HG03139 (cell line): ENCODE data around the gene SEMA4C.
"Not testable (repeated sequence)": the region's sequence is repeated elsewhere in the genome, so short reads cannot be mapped to it uniquely, and the experiment has no call there.

Source experiments
- ATAC-seq: cut with Tn5 transposase; IDR thresholded peaks from one replicate; pipeline ENCODE4 v1.9.1; 2021; ENCODE audit not compliant: unreplicated experiment

Gene SEMA4C

DNA sequence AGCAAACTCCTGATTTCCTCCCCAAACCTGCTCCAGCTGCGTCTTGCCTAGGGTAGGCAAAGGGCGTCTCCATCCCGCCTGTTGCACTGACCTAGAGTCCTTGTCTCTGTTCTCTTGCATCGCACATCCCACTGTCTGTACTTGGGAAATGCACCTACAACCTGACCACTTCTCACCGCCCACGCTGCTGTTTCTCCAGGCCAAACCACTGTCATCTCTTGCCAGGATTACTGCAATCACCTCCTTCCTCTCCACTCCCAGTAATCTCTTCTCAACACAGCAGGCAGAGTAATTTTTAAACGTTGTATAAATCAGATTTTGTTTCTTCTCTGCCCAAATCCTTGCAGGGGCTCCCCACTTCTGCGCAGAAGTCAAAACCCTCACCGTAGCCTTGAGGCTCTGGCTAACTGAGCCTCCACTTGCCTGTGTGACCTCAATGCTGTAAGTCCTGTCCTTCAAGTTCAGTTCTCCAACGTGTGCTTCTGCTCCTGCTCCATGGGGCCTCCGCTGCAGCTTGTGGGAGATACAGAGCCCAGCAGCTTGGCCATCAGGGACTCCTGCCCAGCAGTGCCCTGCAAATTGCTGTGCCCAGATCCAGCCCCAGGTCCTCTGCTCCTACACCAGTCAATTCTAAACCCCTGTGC lies 27.7 kb upstream of the SEMA4C start:
- ATAC-seq = no peak

DNA sequence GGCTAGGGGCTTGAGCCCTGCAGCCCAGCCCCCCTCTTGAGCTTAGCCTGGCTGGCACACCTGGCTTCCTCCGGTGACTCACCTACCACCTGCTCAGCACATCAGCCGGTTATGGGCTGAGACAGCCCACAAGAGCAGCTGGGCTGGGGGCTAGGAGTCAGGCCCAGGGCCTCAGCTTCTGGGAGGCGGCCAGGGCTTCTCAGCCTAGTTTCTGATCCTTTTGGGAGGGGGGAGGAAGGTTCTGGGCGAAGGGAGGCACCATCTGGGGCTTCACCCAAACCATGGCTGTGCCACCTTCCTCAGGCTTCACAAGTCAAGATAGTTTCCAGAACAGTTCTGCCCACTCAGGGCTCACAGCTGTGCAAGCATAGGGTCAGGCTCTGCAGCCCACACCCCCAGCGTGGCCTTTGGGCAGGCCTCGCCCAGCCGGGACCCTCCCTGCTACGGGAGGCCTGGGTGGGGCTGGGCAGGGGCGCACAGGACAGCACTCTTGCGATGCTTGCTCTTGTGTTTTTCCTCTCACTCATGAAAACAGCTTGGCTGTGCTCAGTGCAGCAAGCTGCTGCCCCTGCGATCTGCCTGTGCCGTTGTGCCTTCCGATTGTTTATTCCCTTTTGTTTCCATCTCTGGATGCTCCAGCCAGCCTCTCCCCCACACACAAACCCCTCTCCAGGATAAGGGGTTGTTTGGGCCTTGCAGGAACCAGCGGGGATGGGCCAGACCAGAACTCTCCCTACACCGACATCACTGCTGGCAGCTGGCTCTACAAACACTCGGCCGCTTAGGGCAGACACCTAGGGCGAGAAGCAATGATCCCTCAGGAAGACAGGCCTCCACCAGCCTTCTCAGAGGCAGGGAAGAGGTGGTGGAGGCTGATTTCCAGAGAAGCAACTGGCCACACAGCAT lies 26.1 kb upstream of the SEMA4C start:
- ATAC-seq = no peak

DNA sequence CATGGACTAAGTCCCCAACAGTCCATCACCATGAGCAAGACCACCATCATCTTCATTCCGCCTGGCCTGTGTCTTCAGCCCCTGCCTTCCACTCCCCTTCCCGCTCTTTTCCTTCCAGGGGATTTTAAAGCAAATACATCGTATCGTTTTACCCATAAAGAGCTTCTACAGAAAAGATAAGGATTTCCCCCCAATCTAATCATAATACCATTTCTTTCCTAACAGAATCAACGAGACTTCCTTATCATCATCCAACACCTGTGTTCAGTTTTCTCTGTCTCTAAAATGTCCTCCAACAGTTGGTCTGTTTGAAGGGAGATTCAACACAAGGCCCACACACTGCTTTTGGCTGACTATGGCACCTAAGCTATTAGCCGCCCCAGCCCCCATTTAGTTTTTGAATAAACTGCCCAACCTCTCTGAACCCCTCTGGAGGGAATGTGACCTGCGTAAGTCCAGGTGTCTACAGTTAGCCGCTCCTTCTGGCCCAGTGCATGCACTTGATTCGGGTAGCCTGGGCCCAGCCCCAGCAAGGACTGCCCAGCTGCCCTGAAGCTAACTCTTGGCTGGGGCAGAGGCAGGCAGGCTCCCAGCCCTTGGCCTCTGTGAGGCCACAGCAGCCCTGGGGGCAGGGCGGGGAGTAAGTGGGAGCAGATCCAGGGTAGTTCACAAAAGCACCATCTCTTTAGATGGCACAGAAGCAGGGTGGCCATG lies 25.3 kb upstream of the SEMA4C start:
- ATAC-seq = no peak

DNA sequence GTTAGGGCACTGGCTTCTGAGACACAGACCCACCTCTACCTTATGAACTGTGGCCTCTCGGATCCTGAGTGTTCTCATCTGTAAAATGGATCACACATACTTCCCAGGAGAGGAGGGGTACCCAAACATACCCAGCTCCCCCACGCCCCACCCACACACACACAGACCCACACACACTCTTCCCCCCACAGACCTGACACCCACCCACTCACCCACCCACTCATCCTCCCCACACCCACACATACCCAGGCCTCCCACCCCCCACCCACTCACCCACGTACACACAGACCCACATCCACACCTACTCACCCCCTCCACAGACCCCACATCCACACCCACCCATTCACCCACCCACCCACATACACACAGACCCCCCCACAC lies 24.3 kb upstream of the SEMA4C start:
- ATAC-seq = no peak

DNA sequence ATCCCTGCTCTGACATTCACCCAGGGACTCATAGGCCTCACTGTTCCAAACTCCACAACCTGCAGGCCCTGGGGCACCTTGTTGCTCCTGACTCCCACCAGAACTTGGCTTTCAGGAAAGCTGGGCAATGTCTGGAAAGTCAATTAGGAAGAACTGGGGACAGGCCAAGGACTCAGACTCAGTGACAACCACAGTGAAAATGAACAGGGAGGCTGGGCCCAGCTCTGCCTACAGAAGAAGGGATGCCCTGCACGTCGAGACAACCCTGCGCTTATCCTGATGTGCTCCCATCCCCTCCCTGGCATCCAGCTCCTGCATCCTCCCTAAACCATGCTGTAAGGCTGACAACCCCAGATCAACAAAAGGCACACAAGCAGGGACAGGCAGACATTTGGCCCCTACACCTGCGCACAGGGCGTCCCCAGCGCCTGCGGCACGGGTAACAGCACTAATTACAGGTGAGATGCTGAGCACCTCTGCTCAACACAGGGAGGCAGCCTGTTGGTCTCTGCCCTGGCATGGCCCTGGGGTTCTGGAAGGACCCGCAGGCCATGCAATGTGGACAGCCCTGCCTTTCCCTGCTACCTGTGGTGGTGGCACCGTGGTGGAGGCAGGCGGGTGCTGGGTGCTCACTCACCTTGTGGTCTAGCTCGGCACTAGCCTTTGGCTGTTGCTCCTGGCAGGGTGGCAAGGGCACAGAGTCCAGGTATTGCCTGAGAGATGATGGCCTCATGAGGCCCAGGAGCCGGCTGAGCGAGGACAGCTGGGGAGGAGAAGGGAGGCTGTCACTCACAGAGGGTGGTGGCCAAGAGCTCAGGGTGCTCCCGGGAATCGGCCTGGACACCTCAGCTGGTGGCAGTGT lies 23.6 kb upstream of the SEMA4C start:
- ATAC-seq = no peak

DNA sequence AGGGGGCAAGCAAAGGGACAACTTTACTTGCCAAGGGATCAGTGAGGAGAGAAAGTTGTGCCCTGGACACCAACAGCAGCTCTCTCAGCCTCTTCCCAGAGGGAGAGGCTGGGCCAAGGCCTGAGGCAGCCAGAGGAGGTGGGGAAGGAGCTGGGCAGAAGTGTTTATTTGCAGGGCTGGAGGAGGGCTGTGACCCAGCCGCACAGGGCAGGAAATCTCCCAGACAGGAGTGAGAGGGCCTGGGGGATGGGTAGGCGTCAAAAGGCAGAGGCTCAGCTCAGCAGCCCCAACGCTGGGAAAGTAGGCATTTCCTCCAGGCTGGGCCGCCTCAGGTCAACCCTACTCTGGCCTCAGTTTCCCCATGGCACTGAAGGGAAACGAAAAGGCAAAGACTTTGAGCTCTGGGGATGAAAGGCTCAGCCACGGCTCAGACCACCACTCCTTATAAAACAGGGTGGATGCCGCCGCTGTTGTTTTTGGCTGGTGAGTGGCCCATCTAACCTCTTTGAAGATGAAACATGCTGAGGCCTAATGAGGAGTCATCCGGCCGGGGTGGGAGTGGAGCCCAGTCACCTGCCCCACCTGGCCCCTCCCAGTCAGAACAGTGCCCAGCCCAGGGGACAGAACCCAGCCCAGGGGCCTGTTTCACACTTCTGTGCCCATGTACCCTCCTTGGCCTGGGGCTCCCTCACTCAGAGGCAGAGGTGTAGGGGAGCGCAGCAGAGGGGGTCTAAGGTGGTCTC lies 21.9 kb upstream of the SEMA4C start:
- ATAC-seq = no peak

DNA sequence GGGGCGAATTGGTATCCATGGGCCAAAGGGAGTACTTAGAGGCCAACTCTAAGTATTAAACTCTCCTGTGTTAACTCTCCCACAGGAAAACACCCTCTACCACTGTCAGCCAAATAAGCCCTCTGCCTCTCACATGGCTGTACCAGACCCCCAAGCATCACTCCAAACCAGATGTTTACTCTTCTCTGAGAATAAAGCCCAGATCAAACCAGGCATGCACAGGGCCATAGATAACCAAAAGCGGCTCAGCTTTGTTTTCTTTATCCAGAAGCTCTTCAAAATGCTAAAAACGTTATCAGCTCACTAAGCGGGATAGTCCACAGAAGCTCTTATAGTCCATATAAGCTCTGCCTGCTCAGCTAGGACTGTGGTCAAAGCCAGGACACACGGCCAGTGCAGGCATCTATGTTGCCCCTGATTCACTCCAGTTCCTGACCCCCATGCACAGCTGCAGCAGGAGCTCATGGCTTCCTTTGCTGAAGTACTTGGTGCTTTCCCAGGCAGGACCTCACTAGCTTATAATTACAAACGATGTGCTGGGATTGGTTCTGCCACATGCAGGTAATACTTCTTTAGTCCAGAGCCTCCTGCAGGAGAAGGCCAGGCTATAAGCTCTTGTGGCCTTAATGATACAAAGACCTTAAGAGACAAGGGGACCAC lies 21.0 kb upstream of the SEMA4C start:
- ATAC-seq = no peak

DNA sequence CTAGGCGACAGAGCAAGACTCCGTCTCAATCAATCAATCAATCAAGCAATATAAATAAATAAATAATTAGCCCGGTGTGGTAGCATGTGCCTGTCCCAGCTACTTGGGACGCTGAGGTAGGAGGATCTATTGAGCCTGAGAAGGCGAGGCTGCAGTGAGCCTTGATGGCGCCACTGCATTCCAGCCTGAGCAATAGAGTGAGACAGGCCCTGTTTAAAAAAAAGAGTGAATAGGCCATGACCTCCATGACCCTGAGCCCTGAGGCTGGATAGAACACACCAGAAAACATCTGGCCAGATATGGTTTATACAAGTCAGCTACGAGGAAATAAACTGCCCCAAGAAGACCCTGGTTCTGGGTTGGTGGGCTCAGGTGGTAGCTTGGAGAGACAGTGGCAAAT lies 20.4 kb upstream of the SEMA4C start:
- ATAC-seq = no peak

DNA sequence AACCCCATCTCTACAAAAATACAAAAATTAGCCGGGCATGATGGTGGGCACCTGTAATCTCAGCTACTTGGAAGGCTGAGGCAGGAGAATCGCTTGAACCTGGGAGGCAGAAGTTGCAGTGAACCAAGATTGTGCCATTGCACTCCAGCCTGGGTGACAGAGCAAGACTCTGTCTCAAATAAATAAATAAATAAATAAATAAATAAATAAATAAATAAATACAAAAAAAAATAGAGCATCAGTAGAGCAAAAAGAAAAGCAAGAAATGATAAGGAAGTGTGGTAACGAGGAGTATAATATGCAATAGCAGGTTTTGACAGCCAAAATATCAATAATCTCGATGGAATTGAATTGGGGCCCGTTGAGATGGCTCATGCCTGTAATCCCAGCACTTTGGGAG lies 19.6 kb upstream of the SEMA4C start:
- not testable (repeated sequence) for ATAC-seq

DNA sequence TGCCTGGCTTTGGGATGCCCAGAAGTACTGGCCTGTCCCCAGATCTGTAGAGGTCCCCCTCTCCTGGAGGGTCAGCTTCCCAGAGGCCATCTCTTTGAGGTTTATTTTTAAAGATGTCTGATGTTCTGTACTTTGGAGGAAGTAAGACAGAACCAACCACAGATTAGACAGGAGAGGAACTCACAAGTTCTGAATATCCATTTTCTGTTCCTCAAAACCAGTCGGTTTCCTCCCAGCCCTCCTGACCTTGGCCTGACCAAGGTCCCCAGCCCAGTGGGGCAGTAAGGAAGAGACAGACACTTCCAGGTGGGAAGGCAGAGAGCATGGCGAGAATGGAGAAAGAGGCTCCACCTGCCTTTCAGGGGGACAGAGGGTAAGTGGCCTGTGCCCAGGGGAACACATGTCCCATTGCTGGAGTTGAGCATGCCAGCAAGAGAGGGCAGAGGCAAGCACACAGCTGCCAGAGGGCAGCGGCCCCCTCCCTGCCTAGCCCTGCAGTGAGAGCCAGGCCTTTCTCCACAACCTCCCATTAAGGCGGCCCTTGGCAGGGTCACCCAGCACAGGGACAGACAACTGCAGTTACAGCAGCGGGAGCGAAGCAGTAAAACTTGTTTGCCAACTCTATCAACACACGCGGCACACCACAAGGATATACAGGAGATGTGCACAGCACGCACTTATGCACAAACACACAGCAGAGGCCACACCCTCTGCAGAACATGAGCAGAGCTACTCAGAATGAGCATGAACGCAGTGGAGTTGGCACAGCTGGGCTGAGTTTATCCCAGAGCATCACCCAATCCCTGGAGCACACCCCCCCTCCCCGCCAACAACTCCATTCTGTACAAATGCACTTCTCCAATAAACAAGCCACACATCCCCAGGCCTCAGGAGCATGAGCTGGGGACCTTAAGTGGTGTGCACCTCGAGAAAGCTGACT lies 18.5 kb upstream of the SEMA4C start:
- no peak for ATAC-seq

DNA sequence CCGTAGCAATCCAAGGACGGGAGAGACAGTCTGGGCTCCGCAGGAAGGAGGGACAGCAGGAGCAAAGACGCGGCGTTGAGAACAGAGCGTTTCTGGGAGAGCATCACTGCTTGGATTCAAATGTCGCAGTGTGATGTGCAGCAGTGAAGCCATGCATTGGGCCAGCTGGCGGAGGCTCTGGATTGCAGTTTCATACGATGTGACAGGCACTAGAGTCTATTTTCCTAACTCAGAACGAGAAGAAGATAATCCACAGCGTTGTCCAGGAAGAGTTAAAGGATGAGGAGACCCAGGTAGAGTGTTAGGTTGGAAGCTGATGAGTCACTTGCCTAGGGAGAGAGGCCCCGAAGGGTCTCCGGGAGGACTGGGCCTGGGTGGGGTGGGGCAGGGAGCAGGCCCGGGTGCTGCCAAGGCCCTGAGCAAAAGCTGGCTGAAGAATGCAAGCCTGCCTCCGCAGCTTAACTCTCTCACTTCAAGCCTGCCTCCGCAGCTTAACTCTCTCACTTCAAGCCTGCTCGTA lies 17.7 kb upstream of the SEMA4C start:
- no peak for ATAC-seq

DNA sequence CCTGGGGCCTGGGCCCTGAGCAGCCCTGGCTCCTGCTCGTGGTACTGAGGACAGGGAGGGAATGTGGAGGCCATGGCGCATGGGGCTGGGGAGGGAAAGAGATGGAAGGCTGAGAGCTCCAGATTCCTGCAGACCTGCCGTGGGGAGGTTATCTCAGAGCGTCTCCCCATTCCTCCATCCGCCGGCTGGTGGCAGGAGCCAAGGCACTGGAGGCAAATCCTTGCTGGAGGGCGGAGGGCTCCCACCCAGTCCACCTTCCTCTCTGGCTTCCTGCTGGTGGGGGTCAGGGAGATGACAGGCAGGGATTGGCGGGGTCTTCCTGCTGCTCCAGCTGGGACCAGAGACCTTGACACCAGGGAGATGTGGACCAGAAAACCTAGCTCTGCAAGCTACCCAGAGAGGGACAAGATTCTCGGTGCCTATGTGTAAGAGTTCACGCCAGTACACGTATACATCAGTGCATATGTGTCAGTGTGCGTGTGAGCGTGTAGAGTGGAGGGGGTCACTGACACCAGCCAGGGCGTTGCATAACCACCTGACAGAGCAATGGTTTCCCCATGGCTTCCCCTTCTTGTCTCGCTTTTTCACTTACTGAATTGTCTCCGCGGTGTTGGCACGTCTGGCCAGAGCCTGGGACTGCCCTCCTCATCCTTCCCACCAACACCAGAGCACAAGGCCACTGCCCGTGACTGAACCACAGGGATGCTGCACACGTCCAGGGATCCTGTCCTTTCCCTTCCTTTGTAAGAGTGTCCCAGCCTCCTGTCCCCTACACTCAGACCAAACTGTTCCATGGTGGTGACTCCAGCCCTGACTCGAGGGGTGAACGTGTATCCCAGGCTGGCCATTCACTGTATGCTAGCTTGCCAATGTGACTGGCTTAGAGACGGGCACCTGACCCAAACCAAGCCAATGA lies 15.8 kb upstream of the SEMA4C start:
- no peak for ATAC-seq

DNA sequence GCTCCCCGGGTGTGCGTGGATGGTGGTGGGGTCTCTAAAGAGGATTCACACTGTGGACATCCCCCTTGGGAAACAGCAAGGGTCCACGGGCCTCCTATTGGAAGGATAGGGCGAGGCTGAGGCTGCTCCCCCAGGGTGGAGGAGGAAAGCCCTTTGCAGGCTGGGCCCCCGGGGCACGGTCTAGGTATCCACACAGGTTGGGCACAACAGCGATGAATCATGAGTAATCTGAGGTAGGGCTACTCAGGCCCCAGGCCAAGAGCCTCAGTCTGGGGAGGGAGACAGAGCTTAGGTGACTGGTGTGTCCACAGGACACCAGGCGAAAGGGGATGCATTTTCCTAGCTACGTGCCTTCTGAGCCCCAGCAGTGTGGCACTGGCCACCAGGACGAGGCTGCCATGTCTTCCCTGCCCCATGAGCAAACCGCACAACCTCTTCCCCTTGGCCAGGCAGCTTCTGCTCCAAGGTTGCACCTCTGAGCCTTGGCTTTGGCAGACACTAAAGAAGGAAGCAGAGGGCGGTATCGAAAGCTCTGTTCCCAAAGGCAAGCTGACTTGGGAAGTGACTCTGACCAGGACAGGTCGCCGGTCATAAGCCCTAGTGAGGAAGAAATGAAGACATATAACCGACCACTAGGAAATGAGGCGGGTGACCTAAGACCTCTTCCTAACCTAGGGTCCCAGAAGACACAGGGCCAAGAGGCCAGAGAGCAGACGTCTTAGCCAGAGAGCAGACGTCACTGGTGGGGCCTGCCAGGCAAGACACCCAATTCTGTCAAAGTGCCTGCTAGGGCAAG lies 14.6 kb upstream of the SEMA4C start:
- ATAC-seq = no peak

DNA sequence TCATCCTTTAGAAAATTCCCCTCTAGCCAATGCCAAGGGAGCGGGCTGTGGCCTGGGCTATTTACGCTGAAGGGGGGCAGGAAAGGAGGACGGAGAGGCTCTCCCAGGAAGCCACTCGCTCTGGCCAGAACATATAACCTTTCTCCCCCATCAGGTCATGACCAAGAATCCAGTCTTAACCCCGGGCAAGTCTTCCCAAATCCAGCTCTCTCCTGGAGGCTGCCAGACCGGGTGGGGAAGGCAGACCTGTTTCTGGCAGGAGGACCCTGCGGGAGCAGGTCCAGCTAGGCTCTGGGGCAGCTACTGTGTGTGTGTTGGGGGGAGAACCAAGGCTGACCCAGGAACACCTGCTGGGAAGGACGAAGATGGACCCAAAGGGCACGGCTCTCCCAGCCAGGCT lies 13.4 kb upstream of the SEMA4C start:
- ATAC-seq = no peak

DNA sequence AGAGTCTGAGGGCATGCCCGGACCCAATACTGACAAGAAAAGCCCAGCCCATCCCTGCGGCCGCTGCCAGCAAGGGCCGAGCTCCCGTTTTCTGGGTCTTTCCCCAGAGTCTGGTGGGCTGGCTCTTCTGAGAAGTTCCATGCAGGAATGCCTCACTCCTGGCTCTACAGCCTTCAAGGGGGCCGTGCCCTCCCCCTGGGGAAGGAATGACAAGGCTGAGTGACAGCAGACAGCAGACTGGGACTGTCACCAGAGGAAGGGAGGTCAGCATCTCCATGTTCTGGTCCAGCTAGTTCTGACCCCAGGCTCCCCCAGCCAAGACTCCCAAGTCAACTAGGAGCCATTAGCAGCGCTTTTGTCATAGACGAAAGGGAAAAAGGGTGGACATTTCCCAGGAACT lies 13.0 kb upstream of the SEMA4C start:
- no peak for ATAC-seq

DNA sequence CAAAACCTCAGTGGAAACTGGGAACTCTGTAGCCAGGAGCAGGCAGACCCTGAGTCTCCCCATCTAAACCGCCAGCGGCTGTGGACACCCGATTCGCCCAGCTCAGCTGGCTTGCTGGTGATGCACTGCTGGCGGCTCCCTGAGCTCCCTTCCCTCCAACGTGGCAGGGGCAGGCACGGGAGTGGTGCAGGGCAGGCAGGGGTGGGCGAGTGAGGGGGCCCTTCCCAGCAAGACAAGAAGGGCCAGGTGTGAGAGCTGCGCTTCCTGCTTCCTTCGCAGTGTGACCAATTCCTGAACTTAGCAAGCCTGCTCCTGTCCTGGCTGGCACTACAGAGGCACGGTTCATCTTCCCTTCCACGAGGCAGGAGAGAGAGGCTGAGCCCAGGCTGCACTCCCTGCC lies 12.3 kb upstream of the SEMA4C start:
- ATAC-seq = no peak
